ENCODE measurements around the gene MERTK. TPM values are rescaled to one million over a fixed set of nuclear protein-coding genes. Genes with fewer than 3 reads are reported as not detected.

MERTK gene
- total RNA-seq, 6 donors from 2014 or later: 15.5 to 141 (median 21.9) TPM

DNA sequence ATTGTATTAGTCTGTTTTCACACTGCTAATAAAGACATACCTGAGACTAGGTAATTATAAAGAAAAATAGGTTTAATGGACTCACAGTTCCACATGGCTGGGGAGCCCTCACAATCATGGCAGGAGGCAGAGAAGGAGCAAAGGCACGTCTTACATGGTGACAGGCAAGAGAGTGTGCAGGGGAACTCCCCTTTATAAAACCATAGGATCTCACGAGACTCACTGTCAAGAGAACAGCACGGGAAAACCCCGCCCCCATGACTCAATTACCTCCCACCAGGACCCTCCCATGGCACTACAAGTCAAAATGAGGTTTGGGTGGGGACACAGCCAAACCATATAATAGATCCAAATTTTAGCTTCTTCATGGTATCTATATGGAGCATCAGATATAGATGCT is 87.1 kb downstream of the MERTK start:
- no peak overlapping the region for H3K27ac ChIP-seq
- ATAC-seq (ENCODE audit: low FRiP score in 2 of 2): no peak
- WGBS, 2 donors: 73 to 92% methylated on average over 4 of the region's 4 CpGs

DNA sequence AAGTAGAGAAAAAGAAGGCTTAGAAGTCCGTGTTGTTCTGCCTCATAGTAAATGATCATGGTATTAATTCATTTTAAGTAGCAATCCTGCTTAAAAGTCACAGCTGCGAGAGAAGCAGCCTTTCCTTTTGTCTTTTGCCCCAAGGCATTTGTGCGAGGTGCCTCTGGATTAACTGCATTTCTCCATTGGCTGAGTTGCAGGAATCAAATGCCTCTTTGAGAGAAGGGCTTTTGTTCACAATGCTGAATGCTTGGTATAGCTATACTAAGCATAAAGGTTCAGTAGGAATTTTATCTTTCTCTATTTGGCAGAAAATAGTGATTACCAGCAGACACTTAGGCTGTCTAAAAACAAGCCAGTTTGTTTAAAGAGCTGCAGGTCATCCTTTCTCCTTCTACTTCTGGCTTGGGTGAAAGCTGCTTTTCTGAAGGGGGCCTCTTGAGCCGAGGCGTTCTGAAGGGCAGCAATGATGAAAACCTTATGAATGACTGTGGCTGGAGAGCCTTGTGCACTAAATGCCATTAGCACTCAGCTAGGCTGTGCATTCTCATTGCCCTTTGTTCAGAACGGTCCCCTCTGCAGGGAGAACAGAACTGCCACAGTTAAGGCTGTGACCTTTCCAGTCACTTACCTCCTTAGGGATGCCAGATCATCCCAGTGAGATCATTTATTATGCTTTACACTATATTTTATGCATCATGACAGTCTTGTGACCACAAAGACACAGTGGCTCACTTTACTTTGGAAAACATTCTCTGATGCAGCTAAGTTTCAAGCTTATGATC is 87.9 kb downstream of the MERTK start:
- peaks cover 18 to 52% (median 26%) of the 10 kb centered on the region in 4 donors for H3K36me3 ChIP-seq
- no peak for ATAC-seq (ENCODE audit: low FRiP score in 2 of 2)
- H3K4me1 ChIP-seq: no peaks in the 10 kb centered on the region
- no peaks in the 10 kb centered on the region for H3K27me3 ChIP-seq
- H3K9me3 ChIP-seq: no peaks in the 10 kb centered on the region
- no peak for TF ChIP-seq POLR2AphosphoS5 (IDR thresholded peaks at IDR 0.05)
- no peak for TF ChIP-seq POLR2A (IDR thresholded peaks at IDR 0.05)
- TF ChIP-seq, protein P1, sequence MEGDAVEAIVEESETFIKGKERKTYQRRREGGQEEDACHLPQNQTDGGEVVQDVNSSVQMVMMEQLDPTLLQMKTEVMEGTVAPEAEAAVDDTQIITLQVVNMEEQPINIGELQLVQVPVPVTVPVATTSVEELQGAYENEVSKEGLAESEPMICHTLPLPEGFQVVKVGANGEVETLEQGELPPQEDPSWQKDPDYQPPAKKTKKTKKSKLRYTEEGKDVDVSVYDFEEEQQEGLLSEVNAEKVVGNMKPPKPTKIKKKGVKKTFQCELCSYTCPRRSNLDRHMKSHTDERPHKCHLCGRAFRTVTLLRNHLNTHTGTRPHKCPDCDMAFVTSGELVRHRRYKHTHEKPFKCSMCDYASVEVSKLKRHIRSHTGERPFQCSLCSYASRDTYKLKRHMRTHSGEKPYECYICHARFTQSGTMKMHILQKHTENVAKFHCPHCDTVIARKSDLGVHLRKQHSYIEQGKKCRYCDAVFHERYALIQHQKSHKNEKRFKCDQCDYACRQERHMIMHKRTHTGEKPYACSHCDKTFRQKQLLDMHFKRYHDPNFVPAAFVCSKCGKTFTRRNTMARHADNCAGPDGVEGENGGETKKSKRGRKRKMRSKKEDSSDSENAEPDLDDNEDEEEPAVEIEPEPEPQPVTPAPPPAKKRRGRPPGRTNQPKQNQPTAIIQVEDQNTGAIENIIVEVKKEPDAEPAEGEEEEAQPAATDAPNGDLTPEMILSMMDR (IDR thresholded peaks at IDR 0.05): no peak
- no peak for TF ChIP-seq EP300 (IDR thresholded peaks at IDR 0.05)
- no peak overlapping the region for H3K27ac ChIP-seq
- 61 to 77% methylated on average over 6 of the region's 6 CpGs for WGBS, 2 donors
- no peak for DNase-seq
- no peak overlapping the region for H3K4me3 ChIP-seq

More for the DNA sequence above, 87.1 kb downstream of the MERTK start:
- H3K36me3 ChIP-seq: peaks cover 18 to 53% (median 26%) of the 10 kb centered on the region in 4 donors
- H3K4me1 ChIP-seq: no peaks in the 10 kb centered on the region
- H3K27me3 ChIP-seq: no peaks in the 10 kb centered on the region
- H3K9me3 ChIP-seq: no peaks in the 10 kb centered on the region
- DNase-seq: no peak
- no peak overlapping the region for H3K4me3 ChIP-seq
- no peak for TF ChIP-seq POLR2AphosphoS5 (IDR thresholded peaks at IDR 0.05)
- TF ChIP-seq EP300 (IDR thresholded peaks at IDR 0.05): no peak
- no peak for TF ChIP-seq POLR2A (IDR thresholded peaks at IDR 0.05)
- TF ChIP-seq, protein P1 (IDR thresholded peaks at IDR 0.05): no peak

DNA sequence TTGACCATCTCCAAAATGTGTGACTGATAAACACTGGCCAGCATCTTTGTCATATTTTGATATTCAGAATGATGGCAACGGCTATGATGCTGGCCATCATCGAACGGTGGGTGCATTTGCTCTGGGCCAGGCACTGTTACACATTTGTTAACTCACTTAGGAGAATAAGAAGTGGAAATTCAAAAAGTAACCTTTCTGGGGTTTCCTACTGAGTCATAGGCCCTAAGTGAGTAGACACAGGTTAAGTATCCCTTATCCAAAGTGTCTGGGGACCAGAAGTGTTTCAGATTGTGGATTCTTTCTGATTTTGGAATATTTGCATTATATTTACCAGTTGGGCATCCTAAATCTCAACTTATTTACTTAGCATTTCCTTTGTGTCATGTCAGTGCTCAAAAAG is 92.0 kb downstream of the MERTK start:
- DNase-seq (no peak), ATAC-seq (ENCODE audit: low FRiP score in 2 of 2) (no peak)
- Histone ChIP-seq H3K27me3 (no peaks in the 10 kb centered on the region), H3K27ac (no peak overlapping the region), H3K9me3 (no peaks in the 10 kb centered on the region), H3K4me3 (no peak overlapping the region), H3K4me1 (no peaks in the 10 kb centered on the region), H3K36me3 (peaks cover 0 to 29% (median 5%) of the 10 kb centered on the region in 4 donors)
- WGBS, 2 donors: 95 to 97% methylated on average over 3 of the region's 3 CpGs
- TF ChIP-seq, protein P1 (IDR thresholded peaks at IDR 0.05): no peak
- TF ChIP-seq EP300 (IDR thresholded peaks at IDR 0.05): no peak

DNA sequence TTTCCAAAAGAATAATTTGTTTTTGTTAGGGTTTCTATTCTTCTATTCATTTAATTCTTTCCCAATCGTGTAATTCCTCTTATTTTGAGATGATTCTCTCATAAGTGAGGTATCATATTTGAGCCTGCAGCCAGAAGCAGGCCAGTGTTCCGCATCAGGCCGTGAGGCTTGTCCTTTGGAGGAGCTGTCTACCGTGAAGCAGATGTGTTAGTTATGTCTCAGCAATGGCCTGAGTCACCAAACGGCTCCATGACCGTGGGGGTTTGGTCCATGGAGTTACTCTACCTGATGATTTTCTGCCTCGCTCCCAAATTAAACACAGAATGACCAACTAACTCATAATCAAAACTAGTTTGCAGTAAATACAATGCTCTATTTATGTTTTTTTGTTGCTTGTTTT is 92.4 kb downstream of the MERTK start:
- TF ChIP-seq EP300 (IDR thresholded peaks at IDR 0.05): no peak
- TF ChIP-seq, protein P1 (IDR thresholded peaks at IDR 0.05): no peak
- no peak for TF ChIP-seq POLR2A (IDR thresholded peaks at IDR 0.05)
- TF ChIP-seq POLR2AphosphoS5 (IDR thresholded peaks at IDR 0.05): no peak
- peaks cover 0 to 31% (median 2%) of the 10 kb centered on the region in 4 donors for H3K36me3 ChIP-seq
- no peaks in the 10 kb centered on the region for H3K4me1 ChIP-seq
- H3K9me3 ChIP-seq: no peaks in the 10 kb centered on the region
- 92 to 95% methylated on average over 7 of the region's 7 CpGs for WGBS, 2 donors
- ATAC-seq (ENCODE audit: low FRiP score in 2 of 2) (no peak), DNase-seq (no peak)
- H3K27me3 ChIP-seq: no peaks in the 10 kb centered on the region
- no peak overlapping the region for H3K27ac ChIP-seq
- no peak overlapping the region for H3K4me3 ChIP-seq

DNA sequence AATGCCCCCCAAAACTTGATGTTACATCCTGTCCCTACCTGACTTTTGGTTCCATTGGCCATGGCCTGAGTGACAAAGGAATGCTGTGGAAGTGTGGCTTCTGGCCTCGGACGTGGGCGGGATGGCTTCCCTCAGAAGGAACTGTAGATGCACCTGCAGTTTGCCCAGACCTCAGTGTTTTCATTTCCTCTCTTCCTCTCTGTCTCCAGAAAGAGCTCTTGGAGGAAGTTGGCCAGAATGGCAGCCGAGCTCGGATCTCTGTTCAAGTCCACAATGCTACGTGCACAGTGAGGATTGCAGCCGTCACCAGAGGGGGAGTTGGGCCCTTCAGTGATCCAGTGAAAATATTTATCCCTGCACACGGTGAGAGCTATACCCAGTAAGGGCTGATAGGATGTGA is 95.6 kb downstream of the MERTK start:
- peak in 1 of 2 donors; percentile 34 for ATAC-seq (ENCODE audit: low FRiP score in 2 of 2)
- Histone ChIP-seq H3K27me3 (no peaks in the 10 kb centered on the region), H3K36me3 (peaks cover 0 to 42% (median 11%) of the 10 kb centered on the region in 4 donors), H3K4me1 (no peaks in the 10 kb centered on the region), H3K9me3 (no peaks in the 10 kb centered on the region), H3K27ac (no peak overlapping the region), H3K4me3 (no peak overlapping the region)
- peak in 1 of 2 donors; percentile 27 for DNase-seq
- TF ChIP-seq POLR2A (IDR thresholded peaks at IDR 0.05): no peak
- no peak for TF ChIP-seq POLR2AphosphoS5 (IDR thresholded peaks at IDR 0.05)
- TF ChIP-seq, protein P1 (IDR thresholded peaks at IDR 0.05): no peak
- no peak for TF ChIP-seq EP300 (IDR thresholded peaks at IDR 0.05)
- 79 to 82% methylated on average over 8 of the region's 8 CpGs for whole genome bisulfite sequencing, 2 donors
